GM12874 (cell line): ENCODE results near the gene GFER.
A peak's percentile ranks its signal among the peaks of the same experiment; 100 is the strongest.

ENCODE experiments used
- TF ChIP-seq, protein P1 (sequence below): IDR thresholded peaks from 2 replicates; pipeline ENCODE4 v1.5.1; 2011; ENCODE audit warnings: low read depth, mild to moderate bottlenecking, control low read depth, low read length, moderate library complexity; ENCODE audit not compliant: insufficient read depth

Gene GFER

DNA sequence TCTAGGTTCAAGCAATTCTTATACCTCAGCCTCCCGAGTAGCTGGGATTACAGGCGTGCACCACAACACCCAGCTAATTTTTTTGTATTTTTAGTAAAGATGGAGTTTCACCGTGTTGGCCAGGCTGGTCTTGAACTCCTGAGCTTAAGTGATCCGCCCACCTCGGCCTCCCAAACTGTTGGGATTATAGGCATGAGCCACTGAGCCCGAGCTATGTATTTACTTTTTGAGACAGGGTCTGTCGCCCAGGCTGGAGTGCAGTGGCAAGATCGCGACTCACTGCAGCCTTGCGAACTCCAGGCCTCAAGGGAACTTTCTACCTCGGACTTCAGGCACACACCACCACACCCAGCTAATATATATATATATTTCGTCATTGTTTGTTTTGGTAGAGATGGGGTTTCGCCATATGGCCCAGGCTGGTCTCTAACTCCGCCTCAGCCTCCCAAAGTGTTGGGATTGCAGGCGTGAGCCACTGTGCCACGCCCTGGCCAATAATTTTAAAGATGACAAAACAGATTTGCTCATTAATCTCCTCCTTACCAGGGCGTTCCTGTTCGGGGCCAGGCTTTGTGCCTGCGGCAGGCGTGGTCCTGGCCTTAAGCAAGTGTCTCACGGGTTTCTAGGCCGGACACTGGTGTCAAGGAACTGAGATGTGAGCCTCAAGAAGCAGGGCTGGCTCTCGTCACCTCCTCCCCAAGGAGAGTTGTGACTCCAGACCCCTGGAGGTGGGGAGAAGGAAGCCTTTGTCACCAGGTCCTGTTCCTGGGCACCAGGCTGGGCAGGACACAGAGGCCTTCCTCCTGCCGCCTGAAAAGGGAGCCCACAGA, 31.3 kb downstream of the GFER start:
- TF ChIP-seq, protein P1, sequence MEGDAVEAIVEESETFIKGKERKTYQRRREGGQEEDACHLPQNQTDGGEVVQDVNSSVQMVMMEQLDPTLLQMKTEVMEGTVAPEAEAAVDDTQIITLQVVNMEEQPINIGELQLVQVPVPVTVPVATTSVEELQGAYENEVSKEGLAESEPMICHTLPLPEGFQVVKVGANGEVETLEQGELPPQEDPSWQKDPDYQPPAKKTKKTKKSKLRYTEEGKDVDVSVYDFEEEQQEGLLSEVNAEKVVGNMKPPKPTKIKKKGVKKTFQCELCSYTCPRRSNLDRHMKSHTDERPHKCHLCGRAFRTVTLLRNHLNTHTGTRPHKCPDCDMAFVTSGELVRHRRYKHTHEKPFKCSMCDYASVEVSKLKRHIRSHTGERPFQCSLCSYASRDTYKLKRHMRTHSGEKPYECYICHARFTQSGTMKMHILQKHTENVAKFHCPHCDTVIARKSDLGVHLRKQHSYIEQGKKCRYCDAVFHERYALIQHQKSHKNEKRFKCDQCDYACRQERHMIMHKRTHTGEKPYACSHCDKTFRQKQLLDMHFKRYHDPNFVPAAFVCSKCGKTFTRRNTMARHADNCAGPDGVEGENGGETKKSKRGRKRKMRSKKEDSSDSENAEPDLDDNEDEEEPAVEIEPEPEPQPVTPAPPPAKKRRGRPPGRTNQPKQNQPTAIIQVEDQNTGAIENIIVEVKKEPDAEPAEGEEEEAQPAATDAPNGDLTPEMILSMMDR = no peak

DNA sequence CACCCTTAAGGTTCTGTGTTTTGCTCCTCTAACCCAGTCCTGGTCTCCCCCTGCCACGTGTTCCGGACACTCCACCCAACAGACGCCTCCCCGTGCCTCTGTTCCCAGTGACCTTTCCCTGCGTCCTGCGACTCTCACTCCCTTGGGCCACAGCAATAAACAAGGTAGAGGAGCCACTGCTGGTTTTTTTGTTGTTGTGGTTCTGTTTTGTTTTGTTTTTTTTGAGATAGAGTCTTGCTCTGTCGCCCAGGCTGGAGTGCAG, 31.9 kb downstream of the GFER start:
- TF ChIP-seq, protein P1 = no peak

DNA sequence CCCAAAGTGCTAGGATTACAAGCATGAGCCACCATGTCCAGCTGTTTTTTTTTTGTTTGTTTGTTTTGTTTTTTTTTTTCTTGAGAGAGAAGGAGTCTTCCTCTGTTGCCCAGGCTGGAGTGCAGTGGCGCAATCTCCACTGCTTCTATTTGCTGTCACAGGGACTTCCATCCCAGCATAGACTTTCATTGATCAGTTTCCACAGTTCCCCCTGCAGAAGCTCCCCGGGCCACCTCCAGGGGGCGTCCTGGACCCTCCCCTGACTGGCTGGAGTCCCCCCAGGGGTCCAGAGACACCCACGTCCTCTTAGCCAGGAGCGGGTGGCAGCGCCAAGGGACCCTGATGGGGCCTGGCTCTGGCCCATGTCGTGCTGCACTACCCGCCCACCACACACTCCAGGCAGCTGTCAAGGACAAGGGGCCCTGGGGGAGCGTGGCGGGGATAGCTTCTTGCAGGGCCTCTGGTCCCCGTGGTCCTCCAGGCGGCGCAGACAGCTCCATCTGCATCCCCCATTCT, 32.5 kb downstream of the GFER start:
- TF ChIP-seq, protein P1 = peak; percentile 64

DNA sequence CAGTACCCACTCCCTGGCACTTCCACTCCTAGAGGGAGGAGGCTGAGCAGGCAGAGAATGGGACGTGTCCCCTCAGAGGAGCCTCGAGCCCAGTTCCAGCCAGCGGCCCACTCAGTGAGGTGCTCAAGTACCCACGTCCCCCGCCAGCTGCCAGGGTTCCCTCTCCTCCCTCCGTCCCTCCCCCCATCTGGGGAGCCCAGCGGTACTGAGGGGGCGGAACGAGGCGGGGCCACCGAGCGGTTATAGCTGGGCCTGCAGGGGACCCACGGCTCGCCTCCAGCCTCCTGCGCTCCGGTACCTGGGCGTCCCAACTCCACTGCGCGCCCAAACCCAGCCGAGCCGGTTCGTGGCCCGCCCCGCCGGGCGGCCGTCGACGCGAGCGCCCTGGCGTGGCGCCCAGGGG, 35.5 kb downstream of the GFER start, which contains the start of gene NPW:
TSS of gene NPW (plus strand) at position 268 of the 403 bp plus-strand sequence.
- TF ChIP-seq, protein P1 = no peak

DNA sequence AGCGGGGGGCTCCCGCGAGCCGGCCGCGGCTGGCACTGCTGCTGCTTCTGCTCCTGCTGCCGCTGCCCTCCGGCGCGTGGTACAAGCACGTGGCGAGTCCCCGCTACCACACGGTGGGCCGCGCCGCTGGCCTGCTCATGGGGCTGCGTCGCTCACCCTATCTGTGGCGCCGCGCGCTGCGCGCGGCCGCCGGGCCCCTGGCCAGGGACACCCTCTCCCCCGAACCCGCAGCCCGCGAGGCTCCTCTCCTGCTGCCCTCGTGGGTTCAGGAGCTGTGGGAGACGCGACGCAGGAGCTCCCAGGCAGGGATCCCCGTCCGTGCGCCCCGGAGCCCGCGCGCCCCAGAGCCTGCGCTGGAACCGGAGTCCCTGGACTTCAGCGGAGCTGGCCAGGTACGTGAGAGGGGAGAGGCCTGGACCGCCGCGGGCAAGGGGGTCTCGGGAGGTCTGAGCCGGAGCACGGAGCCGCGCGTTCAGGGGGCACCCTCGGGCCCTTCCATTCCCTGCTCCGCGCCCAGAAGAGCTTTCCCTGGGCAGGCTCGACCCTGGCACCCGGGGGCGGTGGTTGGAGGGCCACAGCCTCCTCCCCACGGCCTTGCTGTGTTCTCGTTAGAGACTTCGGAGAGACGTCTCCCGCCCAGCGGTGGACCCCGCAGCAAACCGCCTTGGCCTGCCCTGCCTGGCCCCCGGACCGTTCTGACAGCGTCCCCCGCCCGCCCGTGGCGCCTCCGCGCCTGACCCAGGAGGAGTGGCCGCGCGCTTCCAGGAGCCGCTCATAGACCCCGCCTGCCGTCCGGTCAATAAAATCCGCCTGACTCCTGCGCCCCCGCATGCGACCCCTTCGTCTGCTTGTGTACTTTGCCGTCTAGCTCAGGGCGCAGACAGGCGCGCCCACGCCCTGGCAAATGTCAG, 36.2 kb downstream of the GFER start:
- TF ChIP-seq, protein P1 = no peak

DNA sequence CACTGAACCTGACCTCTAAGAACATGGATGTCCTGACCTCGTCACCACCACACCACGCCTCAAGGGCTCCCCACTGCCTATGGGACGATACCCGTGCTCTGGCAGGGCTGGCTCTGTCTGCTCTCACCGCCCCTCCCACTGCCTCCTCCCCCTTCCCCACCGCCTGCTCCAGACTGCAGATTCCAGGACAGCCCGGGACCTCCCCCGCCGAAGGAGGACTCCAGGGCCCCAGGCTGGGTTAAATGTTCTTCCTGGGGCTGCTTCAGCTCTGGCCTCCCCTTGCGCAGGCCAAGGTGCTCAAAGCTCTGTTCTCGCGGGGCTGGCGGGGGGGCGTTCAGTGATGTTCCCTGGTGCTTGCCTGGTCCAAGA, 38.7 kb downstream of the GFER start:
- TF ChIP-seq, protein P1 = no peak
